Activated CD8-positive, alpha-beta memory T cell treated with anti-CD3 and anti-CD28 coated beads, Interleukin-2, amount 50 U/mL, for 1 hour (primary cell): ENCODE data around the gene CIAO2A.

ENCODE experiments used
- DNase-seq: peaks from one replicate; pipeline ENCODE4 v3.0.0-alpha.2; 2020; ENCODE audit errors: extremely low read depth

Gene CIAO2A

GRCh38 chr15:64044300-64045100 lies 49.1 kb downstream of the CIAO2A start:
- no peak for DNase-seq

- DNase-seq = no peak
Measured at GRCh38 chr15:64038878-64039610, 54.6 kb downstream of the CIAO2A start.

- no peak for DNase-seq
Measured at GRCh38 chr15:64037966-64038365, 55.7 kb downstream of the CIAO2A start.

- no peak for DNase-seq
Measured at GRCh38 chr15:64037116-64037515, 56.5 kb downstream of the CIAO2A start.

- DNase-seq = no peak
Measured at GRCh38 chr15:64035525-64035924, 58.1 kb downstream of the CIAO2A start.

- no peak for DNase-seq
Measured at GRCh38 chr15:64034519-64034918, 59.1 kb downstream of the CIAO2A start.

GRCh38 chr15:64032329-64032728 lies 61.3 kb downstream of the CIAO2A start:
- no peak for DNase-seq

GRCh38 chr15:64030123-64030522 lies 63.5 kb downstream of the CIAO2A start:
- no peak for DNase-seq

GRCh38 chr15:64029633-64030032 lies 64.0 kb downstream of the CIAO2A start:
- no peak for DNase-seq

GRCh38 chr15:64029110-64029509 lies 64.5 kb downstream of the CIAO2A start:
- no peak for DNase-seq

- no peak for DNase-seq
Measured at GRCh38 chr15:64026591-64026990, 67.0 kb downstream of the CIAO2A start.

- no peak for DNase-seq
Measured at GRCh38 chr15:64024172-64025050, 69.2 kb downstream of the CIAO2A start.

GRCh38 chr15:64023220-64023619 lies 70.4 kb downstream of the CIAO2A start:
- no peak for DNase-seq

GRCh38 chr15:64022571-64022970 lies 71.1 kb downstream of the CIAO2A start:
- no peak for DNase-seq
